Endodermal cell (in vitro differentiated cells): Measurements from ENCODE around the gene TLNRD1. TPM values are rescaled to one million over a fixed set of nuclear protein-coding genes. Genes with fewer than 3 reads are reported as not detected.

Experiments used
- DNase-seq: peaks from one replicate; pipeline ENCODE4 v3.0.0-alpha.2; 2017
- H3K27ac ChIP-seq: 2 replicates; pipeline ENCODE4 v1.5.1; 2013; ENCODE audit warnings: mild to moderate bottlenecking, low read depth, low read length, moderate library complexity
- H3K27me3 ChIP-seq: 2 replicates; pipeline ENCODE4 v1.6.1; 2013; ENCODE audit warnings: mild to moderate bottlenecking, low read length, moderate library complexity; ENCODE audit not compliant: insufficient read depth, control insufficient read depth, poor library complexity, severe bottlenecking
- H3K36me3 ChIP-seq: 2 replicates; pipeline ENCODE4 v1.7.0; 2013; ENCODE audit warnings: mild to moderate bottlenecking, low read length, moderate library complexity; ENCODE audit not compliant: control insufficient read depth, insufficient read depth
- H3K4me1 ChIP-seq: one replicate; pipeline ENCODE4 v1.7.0; 2013; ENCODE audit warnings: low read length; ENCODE audit not compliant: control insufficient read depth, insufficient read depth
- H3K4me3 ChIP-seq: 2 replicates; pipeline ENCODE4 v1.5.1; 2013; ENCODE audit warnings: mild to moderate bottlenecking, low read length, moderate library complexity
- H3K9ac ChIP-seq: 2 replicates; pipeline ENCODE4 v1.6.1; 2013; ENCODE audit warnings: mild to moderate bottlenecking, low read length, moderate library complexity; ENCODE audit not compliant: poor library complexity, severe bottlenecking; ENCODE audit errors: extremely low read depth
- H3K9me3 ChIP-seq: 2 replicates; pipeline ENCODE4 v1.6.1; 2013; ENCODE audit warnings: mild to moderate bottlenecking, low read length, moderate library complexity; ENCODE audit not compliant: control insufficient read depth
- H3K27ac Mint-ChIP-seq: 2 replicates; pipeline ENCODE4 v1.8.0; 2020; ENCODE audit warnings: mixed read lengths
- H3K27me3 Mint-ChIP-seq: 2 replicates; pipeline ENCODE4 v1.8.0; 2021; ENCODE audit warnings: mild to moderate bottlenecking, mixed read lengths; ENCODE audit not compliant: insufficient read depth
- H3K36me3 Mint-ChIP-seq: 2 replicates; pipeline ENCODE4 v1.8.0; 2020; ENCODE audit warnings: low read depth, mixed read lengths
- H3K4me1 Mint-ChIP-seq: 2 replicates; pipeline ENCODE4 v1.8.0; 2020; ENCODE audit warnings: mixed read lengths
- H3K4me3 Mint-ChIP-seq: 2 replicates; pipeline ENCODE4 v1.8.0; 2020; ENCODE audit warnings: mild to moderate bottlenecking, moderate library complexity, mixed read lengths
- H3K9me3 Mint-ChIP-seq: 2 replicates; pipeline ENCODE4 v1.8.0; 2020; ENCODE audit warnings: mild to moderate bottlenecking, mixed read lengths
- WGBS, 2 experiments: methylation state at CpG; one replicate each; pipeline versions ENCODE4 v1.1.5 to v1.1.7; 2013; ENCODE audit warnings: missing lambda C conversion rate in 2 of 2, mixed read lengths in 1 of 2; ENCODE audit not compliant: insufficient coverage in 1 of 2, insufficient read length in 1 of 2; 5-methylcytosine and 5-hydroxymethylcytosine counted together
- total RNA-seq, 2 donors: library from RNA; stranded (reverse); fragmentation: NEBNext Ultra II Directional in 1 of 2; extraction: Animal tissue kit (Norgen Biotek cat#: 25700) in 1 of 2; gene quantifications; 2 replicates in 1 of 2; 3 replicates in 1 of 2; pipeline ENCODE4 v1.2.1, GENCODE V29; 2021
- TF ChIP-seq, protein P1 (sequence below): fragments of 200-600 bp; sonication (generic); conservative IDR thresholded peaks from 2 replicates; pipeline ENCODE4 v1.5.0; 2021; ENCODE audit warnings: antibody characterized with exemption, mild to moderate bottlenecking

The TLNRD1 gene
- total RNA-seq, 2 donors from 2014 or later = 25.1 to 28.2 TPM

DNA sequence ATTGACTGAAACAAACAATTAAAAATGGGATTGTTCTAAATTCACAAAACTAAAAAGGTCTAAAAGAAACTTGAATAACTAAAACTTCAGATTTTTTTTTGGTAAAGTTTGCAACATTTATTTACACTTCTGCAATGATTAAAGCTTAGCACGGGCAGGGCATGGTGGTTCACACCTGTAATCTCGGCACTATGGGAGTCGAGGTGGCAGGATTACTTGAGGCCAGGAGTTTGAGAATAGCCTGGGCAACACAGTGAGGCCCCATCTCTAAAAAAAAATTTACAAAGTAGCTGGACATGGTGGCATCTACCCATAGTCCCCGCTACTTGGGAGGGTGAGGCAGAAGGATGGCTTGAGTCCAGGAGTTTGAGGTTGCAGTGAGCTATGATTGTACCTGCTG lies 31.6 kb downstream of the TLNRD1 start:
- peaks cover 4% of the 10 kb centered on the region for H3K9me3 ChIP-seq
- 92 to 95% methylated on average over 4 of the region's 4 CpGs for WGBS, 2 experiments
- no peak overlapping the region for H3K4me3 ChIP-seq
- no peaks in the 10 kb centered on the region for H3K27me3 ChIP-seq
- no peak overlapping the region for H3K27ac ChIP-seq
- Mint-ChIP-seq H3K36me3 (no peaks in the 10 kb centered on the region), H3K27ac (no peak overlapping the region), H3K27me3 (no peaks in the 10 kb centered on the region), H3K9me3 (peaks cover 16% of the 10 kb centered on the region), H3K4me3 (no peak overlapping the region), H3K4me1 (no peaks in the 10 kb centered on the region)
- DNase-seq = no peak
- no peaks in the 10 kb centered on the region for H3K36me3 ChIP-seq
- no peaks in the 10 kb centered on the region for H3K4me1 ChIP-seq
- TF ChIP-seq, protein P1, sequence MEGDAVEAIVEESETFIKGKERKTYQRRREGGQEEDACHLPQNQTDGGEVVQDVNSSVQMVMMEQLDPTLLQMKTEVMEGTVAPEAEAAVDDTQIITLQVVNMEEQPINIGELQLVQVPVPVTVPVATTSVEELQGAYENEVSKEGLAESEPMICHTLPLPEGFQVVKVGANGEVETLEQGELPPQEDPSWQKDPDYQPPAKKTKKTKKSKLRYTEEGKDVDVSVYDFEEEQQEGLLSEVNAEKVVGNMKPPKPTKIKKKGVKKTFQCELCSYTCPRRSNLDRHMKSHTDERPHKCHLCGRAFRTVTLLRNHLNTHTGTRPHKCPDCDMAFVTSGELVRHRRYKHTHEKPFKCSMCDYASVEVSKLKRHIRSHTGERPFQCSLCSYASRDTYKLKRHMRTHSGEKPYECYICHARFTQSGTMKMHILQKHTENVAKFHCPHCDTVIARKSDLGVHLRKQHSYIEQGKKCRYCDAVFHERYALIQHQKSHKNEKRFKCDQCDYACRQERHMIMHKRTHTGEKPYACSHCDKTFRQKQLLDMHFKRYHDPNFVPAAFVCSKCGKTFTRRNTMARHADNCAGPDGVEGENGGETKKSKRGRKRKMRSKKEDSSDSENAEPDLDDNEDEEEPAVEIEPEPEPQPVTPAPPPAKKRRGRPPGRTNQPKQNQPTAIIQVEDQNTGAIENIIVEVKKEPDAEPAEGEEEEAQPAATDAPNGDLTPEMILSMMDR = no peak
- no peak overlapping the region for H3K9ac ChIP-seq

- H3K4me1 Mint-ChIP-seq = no peaks in the 10 kb centered on the region
- H3K27ac Mint-ChIP-seq = no peak overlapping the region
- no peak for DNase-seq
- peaks cover 16% of the 10 kb centered on the region for H3K9me3 Mint-ChIP-seq
- H3K4me3 Mint-ChIP-seq = no peak overlapping the region
- no peak overlapping the region for H3K9ac ChIP-seq
- H3K27ac ChIP-seq = no peak overlapping the region
- no peak overlapping the region for H3K4me3 ChIP-seq
- no peaks in the 10 kb centered on the region for H3K36me3 Mint-ChIP-seq
- H3K36me3 ChIP-seq = no peaks in the 10 kb centered on the region
- WGBS, 2 experiments = 78% methylated on average over 1 of the region's 1 CpG; no CpG with 5 or more reads in 1 of the 2 experiments
- TF ChIP-seq, protein P1 = no peak
- H3K9me3 ChIP-seq = peaks cover 4% of the 10 kb centered on the region
- no peaks in the 10 kb centered on the region for H3K27me3 ChIP-seq
- H3K4me1 ChIP-seq = no peaks in the 10 kb centered on the region
- no peaks in the 10 kb centered on the region for H3K27me3 Mint-ChIP-seq
Observed at GRCh38 chr15:81032818-81033217, 32.1 kb downstream of the TLNRD1 start.

GRCh38 chr15:81033508-81033907 lies 32.8 kb downstream of the TLNRD1 start:
- no peaks in the 10 kb centered on the region for H3K4me1 ChIP-seq
- no peak for DNase-seq
- no peaks in the 10 kb centered on the region for H3K27me3 ChIP-seq
- peaks cover 3% of the 10 kb centered on the region for H3K27me3 Mint-ChIP-seq
- no peak overlapping the region for H3K27ac ChIP-seq
- peaks cover 16% of the 10 kb centered on the region for H3K9me3 Mint-ChIP-seq
- H3K9ac ChIP-seq = no peak overlapping the region
- peaks cover 4% of the 10 kb centered on the region for H3K9me3 ChIP-seq
- H3K36me3 Mint-ChIP-seq = no peaks in the 10 kb centered on the region
- H3K4me1 Mint-ChIP-seq = no peaks in the 10 kb centered on the region
- WGBS, 2 experiments = 86 to 87% methylated on average over 2 of the region's 2 CpGs
- no peaks in the 10 kb centered on the region for H3K36me3 ChIP-seq
- H3K4me3 ChIP-seq = no peak overlapping the region
- no peak overlapping the region for H3K4me3 Mint-ChIP-seq
- no peak overlapping the region for H3K27ac Mint-ChIP-seq
- TF ChIP-seq, protein P1 = no peak
